Peyer's patch (tissue), 4 donors: ENCODE data around the gene TRIM75.

Experiments used
- POLR2A ChIP-seq, 2 donors: fragments of 450-650 bp; IDR thresholded peaks; one replicate each; pipeline ENCODE4 v1.5.1; 2017; ENCODE audit warnings: antibody characterized with exemption in 2 of 2, mild to moderate bottlenecking in 2 of 2, moderate library complexity in 2 of 2
- TF ChIP-seq, protein P1 (sequence below), 6 experiments: fragments of 450-650 bp in 4 of 6; fragments of 200-600 bp in 2 of 6; sonication (generic) in 1 of 6; IDR thresholded peaks; one replicate each; pipeline ENCODE4 v1.5.1; 2017 to 2019; ENCODE audit warnings: antibody characterized with exemption in 6 of 6, mild to moderate bottlenecking in 3 of 6, moderate library complexity in 1 of 6

DNA sequence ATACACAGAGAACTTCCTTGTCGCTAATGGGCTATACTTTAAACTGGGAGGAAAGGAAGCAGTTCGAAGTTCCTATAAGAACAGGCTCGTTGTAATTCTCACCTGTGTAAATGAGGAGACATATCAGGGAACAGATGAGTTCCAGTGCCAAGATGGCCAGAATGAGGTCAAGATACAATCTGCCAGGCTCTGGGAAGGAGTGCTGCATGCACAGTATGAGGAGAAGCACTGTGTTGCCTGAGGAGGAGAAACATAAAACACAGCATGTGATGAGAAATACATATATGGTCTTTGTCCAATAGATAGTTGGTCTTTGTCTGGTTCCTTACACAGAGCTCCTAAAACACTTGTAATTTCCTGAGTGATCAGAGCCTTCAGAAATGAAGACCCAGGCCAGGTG, 34.7 kb downstream of the TRIM75 start:
- TF ChIP-seq, protein P1, sequence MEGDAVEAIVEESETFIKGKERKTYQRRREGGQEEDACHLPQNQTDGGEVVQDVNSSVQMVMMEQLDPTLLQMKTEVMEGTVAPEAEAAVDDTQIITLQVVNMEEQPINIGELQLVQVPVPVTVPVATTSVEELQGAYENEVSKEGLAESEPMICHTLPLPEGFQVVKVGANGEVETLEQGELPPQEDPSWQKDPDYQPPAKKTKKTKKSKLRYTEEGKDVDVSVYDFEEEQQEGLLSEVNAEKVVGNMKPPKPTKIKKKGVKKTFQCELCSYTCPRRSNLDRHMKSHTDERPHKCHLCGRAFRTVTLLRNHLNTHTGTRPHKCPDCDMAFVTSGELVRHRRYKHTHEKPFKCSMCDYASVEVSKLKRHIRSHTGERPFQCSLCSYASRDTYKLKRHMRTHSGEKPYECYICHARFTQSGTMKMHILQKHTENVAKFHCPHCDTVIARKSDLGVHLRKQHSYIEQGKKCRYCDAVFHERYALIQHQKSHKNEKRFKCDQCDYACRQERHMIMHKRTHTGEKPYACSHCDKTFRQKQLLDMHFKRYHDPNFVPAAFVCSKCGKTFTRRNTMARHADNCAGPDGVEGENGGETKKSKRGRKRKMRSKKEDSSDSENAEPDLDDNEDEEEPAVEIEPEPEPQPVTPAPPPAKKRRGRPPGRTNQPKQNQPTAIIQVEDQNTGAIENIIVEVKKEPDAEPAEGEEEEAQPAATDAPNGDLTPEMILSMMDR (IDR thresholded peaks at IDR 0.05), result no peak
- TF ChIP-seq POLR2A (IDR thresholded peaks at IDR 0.05), result no peak
